ENCODE data around the gene CKB.
"Not testable (repeated sequence)": the region's sequence is repeated elsewhere in the genome, so short reads cannot be mapped to it uniquely, and the experiment has no call there.

Gene CKB

DNA sequence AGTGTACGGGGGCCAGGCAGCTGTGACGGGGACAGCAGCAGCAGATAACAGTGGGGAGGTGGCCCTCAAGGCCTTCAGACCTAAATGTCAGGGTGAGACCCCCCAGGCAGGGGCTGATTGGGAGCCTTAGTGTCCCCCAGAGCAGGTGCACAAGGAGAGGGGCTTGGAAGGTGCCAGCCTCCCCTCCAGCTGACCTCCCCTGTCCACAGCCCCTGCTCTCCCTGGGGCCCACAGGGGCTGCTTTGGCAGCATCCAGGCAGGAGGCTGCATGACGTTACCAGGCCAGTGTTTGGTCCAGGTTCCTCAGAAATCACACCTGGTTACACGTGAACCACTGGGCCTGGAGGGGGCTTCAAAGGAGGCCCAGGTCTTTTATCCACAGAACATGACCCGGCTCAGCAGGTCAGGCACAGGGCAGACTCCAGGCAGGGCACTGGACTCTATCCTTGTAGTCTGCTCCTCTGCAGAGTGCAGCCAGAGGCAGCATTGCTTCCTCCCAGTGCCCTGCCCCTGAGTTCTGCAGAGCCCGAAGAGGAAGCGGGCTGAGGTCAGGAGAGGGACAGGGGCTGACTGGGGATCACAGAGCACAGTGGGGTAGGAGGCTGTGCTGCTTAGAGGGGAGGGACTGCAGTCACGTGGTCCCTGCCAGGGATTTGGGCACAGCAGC is 3.8 kb upstream of the CKB start:
- no peak for DNase-seq (ENCODE audit: low spot score)

DNA sequence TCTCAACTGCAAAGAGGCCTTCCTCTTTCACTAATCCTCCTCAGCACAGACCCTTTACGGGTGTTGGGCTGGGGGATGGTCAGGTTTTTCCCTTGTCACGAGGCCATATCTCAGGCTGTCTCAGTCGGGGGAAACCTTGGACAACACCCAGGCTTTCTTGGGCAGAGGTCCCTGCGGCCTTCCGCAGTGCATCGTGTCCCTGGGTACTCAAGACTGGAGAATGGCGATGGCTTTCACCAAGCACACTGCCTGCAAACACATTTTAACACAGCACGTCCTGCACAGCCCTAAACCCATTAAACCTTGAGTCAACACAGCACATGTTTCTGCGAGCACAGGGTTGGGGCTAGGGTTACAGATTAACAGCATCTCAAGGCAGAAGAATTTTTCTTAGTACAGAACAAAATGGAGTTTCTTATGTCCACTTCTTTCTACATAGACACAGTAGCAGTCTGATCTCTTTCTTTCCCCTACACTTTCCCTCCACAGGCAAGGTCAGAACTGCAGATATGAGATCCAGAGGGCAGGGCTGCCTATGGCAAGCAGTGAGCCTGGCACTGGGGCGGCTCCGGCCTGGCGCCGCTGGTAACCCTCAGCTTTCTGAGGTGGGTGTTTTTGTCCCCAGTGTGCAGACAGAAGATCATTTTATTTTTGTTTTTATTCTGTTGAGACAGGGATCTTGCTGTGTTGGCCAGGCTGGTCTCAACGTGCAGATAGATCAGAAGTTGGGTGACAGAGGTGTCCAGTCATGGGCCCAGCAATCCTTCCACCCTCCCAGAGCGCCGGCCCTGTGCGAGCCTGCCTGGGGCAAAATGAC is 3.0 kb upstream of the CKB start:
- not testable (repeated sequence) for DNase-seq (ENCODE audit: low spot score)

DNA sequence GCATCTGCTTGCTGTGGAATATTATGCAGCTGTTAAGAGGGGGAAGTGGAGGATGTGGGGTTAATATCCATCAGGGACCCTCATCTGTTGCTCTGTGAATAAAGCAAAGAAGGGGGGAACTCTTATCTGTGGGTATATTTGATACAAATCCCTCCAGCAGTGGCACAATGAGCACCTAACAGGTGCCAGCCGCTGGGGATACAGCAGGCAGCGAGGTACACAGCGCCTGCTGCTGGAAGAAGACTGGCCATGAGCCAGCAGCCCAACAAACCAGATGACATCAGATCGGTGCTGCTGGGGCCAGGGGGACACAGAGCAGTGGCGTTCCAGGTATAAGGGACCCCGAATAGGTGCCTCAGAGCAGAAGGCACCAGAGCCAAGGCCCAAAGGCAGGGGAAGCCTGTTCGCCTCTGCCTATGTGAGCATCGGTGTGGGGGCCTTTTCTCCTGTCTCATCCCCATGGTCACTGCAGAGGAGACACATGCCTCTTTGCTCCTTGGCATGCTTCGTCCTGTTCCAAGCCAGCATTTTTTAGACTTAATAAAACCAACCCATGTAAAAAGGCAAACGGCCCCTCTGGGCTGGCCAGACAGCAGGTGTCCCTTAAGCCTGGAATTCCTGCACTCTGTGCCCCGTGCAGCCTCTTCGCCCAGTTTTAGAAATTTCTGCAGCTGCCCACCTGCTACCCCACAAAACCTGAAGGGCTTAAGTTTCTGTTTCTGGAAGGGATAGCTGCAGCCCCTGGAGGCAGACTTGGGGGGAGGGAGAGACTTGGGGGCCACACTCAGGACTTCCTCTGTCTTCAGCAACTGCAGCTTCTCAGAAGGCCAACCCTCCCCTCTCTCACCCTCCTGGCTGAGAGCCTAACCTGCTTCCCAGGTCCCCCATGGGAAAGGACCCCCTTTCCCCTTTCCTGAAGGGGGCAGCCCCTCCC is 1.6 kb upstream of the CKB start:
- DNase-seq (ENCODE audit: low spot score), result no peak

DNA sequence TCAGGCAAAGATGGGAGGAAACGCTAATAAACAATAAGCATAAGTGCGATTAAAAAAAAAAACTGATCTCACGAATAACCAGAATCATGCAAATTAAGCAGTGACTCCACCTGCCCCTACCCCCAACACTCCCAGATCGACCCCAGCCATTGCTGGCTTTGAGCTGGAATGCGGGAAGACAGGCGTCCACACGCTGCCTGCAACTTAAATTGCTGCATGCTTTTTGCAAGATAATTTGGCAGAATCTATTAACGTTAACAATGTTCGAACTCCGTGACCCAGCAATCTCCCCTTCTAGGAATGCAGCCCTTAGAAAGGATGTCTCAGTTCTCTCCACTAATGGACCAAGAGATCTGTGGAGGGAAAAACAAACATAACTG is 935 bp upstream of the CKB start:
- no peak for DNase-seq (ENCODE audit: low spot score)

DNA sequence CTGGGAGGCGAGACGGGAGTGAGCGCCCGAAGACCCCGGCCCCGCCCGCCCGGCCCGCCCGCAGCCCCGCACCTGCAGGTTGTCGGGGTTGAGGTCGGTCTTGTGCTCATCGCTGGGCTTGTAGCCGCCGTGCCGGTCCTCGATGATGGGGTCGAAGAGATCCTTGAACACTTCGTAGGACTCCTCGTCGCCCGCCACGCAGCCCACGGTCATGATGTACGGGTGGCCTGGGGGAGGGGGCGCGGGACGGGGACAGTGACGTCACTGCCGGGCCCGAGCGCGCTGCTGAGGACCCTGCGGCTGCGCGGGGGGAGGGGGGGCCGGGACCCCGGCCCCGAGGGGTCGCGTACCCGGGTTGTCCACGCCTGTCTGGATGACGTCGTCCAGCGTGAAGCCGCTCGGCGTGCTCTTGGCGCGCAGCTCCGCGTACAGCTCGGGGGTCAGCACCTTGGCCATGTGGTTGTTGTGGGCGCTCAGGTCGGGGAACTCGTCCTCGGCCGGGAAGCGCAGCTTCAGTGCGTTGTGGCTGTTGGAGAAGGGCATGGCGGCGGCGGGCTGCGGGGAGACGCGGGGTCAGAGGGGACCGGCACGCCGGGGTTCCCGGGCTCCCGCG is 573 bp downstream of the CKB start:
- DNase-seq (ENCODE audit: low spot score), result no peak

DNA sequence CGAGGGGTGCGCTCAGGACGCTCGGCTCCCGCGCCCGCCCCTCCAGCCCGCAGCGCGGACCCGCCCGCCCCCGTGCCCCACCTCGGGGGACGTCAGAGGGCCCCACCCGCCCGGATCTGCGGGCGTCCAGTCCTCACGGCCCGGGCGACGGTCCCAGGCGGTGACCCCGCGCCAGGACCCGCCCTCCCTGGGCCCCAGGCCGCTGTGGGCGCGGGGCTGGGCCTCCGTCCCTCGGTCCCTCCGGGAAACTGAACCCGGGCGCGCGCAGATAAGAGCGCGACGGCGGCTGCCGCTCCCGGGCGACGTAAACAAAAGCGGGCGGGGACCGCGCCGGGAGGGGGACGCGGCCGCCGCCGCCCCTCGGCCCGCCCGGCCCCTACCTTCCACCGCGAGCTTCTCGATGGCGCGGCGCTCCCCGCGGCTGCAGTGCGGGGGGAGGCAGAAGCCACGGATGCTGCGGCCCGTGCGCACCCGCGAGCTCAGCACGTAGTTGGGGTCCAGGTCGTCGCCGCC is 1.1 kb downstream of the CKB start:
- DNase-seq (ENCODE audit: low spot score), result no peak

DNA sequence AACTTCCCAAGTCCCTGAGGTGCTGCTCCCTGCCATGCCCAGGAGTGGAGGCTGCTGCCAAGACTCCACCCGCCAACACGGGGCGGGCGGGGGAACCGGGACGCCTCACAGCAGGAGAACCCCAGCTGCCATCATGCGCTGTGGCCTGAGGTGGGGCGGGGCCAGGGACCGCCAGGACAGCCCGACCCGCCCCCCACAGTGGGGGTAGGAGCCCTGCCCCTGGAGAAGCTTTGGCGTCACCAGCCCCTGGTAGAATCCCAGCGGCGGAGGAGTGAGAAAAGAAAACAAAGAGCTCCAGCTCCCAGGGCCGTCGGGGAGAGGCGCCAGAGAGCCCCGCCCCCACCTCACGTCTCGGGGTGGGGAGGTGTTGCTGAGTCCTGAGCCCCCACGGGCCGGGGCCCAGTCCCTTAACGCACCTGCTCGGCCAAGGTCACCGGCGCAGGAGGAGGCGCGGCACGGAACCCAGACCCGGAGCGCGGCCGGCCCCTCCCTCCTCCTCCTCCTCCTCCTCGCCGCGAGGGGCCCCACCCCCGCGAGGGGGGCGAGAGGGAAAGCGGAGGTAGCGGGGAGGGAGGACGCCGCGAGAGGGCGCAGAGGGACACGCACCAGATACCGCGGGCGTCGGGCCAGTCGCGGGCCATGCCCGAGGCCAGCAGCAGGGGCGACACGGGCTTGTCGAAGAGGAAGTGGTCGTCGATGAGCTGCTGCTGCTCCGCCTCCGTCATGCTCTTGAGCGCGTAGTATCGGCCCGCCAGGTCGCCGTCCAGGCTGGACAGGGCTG is 1.8 kb downstream of the CKB start:
- peak; percentile 87 for DNase-seq (ENCODE audit: low spot score)

DNA sequence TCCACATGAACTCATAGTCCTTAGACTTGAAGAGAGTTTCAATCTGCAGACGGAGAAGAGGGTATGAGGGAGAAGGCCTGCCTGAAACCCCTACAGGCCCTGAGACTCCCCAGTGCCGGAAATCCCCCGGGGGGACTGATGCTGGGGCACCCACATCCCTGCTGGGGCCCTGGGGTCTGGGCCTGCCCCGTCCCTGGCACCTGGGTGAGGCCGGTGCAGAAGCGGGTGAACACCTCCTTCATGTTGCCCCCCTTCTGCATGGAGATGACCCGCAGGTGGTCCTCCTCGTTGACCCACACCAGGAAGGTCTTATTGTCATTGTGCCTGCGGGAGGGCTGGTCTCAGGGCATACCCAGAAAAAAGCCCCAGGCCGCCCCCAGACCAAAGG is 2.4 kb downstream of the CKB start:
- DNase-seq (ENCODE audit: low spot score), result no peak

DNA sequence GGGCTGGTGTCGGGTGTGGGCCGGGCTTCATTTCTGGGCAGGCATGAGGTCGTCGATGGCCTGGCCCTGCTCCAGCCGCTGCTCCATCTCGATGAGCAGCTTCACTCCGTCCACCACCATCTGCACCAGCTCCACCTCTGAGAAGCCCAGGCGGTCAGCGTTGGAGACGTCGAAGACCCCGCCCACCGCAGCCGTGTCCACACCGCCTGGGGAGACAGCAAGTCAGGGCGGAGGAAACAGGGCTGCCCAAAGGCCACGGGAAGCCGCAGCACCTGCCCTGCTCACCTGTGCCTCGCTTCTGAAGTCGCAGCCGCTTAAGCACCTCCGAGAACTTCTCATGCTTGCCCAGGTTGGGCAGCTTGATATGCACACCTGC is 2.8 kb downstream of the CKB start:
- no peak for DNase-seq (ENCODE audit: low spot score)

DNA sequence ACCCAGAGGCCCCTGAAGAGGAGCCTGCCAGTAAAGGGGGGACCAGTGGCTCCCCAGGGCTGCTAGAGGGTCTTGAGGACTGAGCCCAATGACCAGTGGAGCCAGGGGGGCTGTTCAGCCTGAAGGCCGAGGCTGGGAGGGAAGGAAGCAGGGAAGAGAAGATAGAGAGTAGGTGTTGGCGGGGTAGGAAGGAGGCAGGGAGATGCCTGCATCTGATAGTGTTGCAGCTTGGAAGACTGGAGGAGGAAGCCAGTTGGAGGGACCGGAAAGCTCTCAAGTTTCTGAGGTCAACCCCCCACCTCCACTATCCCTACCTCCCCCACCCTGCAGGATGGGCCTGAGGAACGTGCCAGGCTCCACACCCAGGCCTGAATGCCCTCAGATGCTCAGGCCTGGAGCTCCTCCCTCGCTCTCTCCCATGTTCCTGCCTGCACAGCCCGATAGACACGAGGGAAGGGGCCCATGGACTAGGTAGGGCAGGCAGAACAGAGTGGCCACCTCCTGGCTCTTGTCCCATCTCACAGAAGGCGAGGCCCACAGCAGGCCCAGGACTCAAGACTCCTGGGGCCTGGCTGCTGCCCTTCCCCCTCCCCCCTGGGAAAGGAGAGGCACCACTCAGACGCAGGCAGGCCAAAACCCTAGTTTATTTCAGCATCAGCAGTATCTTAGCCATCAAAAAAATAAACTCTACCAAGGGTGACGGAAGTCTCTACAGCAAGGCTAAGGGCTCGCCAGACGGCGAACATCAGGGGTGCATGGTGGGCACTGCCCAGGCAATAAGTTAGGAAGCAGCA is 3.4 kb downstream of the CKB start:
- DNase-seq (ENCODE audit: low spot score), result no peak

DNA sequence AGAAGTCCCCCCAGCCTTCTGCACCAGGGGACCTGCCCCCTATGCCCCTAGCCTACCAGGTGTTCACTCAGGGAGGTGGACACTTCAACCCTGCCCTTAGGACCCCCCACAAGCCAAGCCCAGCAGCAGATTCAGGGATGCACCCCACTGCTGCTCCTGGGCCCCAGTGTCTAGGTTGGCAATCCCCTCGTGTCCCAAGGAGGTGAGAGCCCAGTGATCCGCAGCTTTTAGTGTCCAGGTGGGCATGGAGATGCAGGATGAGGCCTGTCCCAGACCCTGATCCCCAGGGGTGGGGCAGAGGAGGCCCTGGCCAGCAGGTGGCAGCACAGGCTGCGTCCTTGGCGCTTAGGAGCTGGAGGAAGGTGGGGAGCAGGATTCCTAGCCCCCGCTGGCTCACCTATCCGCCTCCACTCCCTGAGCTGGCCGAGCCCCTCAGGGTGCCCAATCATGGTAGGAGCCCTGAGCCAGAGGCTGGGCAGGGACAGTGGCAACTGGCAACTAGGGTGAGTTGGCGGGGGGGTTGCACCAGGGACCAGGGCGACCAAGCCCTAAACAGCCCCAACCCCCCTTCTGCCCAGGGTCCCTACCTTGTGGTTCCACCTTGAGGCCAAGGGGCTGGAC is 4.1 kb downstream of the CKB start:
- DNase-seq (ENCODE audit: low spot score), result peak; percentile 84

DNA sequence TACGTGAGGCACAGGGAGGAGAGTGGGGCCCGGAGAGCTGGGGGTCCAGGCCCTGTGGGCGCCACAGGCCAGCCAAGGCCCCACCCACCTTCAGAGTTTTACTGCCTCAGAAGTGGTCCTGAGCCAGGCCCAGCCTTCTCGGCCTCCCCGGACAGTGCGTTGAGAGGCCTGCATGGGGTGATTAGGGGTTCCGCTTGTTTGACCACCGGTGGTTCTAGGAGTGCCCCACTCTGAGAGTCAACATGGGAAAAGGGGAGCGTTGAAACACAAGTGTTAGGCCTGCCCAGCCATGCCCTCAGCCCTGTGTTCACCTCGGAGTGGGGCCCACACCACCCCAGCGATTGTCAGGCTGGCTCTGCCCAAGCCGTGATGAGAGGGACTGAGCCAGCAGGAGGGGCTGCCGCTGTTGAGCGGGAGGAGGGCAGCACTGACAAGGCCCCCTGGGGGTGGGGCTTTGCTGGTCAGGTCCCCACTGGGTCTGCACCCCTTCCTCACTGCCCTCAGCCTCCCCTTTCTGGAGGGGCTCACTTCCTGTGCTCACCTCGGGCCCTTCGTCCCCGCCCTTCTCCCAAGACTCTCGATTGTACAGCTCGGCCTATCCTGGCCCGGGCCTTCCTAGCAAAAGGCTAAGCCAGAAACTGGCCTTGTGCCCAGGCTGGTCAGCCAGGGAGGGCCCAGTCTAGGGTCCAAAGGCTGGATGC is 4.8 kb downstream of the CKB start:
- peak; percentile 43 for DNase-seq (ENCODE audit: low spot score)

DNA sequence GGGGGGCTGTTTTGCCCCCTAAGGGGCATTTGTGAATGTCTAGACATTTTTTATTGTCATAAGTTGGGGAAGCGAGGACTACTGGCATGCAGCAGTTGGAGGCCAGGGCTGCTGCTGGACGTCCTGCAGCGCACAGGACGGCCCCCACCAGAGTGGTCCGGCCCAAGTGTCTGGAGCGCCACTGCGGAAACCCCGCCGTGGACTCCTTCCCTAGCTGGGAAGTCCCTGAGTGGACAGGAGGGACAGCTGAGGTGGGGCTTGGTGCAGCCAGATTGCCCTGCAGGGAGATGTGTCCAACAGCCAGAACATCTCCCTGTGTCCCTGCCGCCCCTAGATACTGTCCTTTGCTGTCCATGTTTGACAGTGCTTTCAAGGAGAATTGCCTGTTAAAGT is 5.5 kb downstream of the CKB start:
- DNase-seq (ENCODE audit: low spot score), result no peak

DNA sequence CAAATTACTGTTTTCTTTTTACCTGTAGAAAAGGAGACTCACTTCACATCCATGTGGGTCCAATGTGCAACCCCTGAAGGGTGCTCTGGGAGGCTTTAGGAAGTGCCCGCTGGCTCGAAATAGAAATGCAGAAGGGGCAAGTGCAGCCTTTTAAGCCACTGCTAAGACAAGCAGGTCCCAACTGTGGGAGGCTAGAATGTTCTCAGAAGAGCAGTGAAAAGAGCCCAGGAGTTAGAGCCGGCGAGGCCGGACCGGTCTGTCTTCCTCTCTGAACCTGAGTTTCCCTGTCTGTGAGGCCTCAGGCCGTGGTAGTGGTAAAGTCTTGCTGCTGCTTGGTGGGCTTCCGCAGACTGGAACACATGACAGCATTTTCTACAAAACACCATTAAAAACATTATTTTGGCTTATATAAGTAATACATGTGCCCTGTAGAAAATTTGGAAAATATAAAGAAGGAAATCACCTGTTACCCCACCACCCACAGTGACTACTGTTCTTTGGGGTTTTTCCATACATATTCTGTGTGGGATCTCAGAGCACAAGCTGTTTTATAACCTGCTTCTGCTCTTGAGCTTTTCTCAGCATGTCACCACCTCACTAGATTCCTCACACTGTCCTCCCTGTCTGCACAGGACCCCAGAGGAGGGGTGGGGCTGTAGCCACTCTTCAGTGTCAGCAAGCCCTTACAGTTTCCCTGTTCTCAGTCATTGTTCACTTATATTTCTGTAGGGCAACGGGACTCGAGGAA is 6.0 kb downstream of the CKB start:
- no peak for DNase-seq (ENCODE audit: low spot score)

DNA sequence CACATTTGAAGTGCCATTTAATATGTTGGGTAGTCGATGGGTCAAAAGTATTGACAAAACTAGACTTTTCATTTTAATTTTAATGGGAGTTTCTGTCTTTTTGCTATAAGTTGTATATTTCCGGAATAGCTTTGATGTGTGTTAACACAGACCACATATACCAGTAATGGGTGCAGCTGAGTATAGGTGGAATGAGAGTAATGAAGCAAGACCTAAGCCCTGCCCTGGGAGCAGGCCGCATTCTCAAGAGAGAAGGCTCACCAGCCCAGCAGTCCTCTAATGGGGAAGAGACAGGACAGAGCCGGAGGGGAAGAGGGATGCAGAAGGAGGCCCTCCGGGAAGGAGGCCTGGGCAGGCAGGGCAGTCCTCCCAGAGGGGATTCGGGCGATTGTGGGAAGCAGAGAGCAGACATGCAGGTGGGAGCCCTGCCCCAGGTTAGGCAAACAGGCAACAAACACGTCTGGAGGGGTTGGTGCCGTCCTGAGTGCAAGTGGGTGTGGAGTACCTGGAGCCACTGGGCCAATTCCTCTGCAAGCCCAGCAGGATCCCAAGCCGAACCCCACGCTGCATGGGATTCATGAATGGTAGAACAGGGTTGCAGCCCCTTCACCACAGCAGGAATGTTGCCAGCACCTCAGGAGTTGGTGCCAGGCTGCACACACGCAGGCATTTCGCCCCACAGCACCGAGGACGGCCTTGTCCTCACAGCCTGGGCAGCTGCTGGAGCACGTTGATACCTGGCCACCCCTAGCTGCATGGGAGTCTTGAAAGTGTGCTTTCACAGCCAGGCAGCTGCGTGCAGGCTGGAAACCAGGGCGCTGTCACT is 7.8 kb downstream of the CKB start:
- DNase-seq (ENCODE audit: low spot score), result no peak

DNA sequence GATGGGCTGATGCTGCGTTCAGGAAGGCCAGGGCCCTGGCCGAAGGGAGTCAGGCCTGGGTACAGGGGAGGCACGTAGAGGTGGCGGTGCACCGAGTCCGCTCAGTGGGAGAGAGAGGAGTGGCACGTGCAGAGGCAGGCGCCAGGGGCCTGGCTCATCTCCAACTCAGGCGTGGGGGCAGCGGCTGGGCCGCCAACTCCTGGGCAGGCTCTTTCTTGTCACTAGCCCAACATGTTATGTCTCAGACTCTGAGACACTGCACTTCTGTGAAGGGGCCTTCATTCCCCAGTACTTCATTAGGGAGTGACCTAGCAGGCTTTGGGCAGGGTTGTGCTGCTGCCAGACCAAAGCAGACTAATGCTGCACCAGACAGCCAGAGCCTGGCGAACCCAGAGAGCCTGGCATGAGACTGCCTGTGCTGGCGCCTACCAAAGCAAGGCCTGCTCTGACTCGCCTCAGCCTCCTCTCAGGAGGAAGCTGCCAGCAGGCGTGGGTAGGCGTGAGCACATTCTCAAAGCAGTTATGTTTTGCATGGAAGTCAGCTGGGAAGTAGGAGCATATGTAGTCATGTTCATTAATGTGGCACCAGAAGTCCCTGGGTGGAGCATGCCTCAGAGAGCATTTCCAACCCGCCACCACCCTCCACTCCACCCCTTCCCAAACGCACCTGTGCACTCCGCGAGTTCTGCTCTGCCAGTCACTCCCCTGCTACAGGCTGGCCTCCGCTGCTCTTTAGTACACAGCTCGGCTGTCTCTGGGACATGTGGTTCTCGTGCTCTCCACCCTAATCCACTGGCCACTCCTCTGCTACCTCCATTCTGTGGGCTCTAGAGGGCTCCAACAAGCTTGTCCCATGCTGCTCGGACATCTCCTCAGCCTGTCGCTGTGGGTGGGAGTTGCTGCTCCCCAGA is 9.7 kb downstream of the CKB start:
- DNase-seq (ENCODE audit: low spot score), result peak; percentile 93

DNA sequence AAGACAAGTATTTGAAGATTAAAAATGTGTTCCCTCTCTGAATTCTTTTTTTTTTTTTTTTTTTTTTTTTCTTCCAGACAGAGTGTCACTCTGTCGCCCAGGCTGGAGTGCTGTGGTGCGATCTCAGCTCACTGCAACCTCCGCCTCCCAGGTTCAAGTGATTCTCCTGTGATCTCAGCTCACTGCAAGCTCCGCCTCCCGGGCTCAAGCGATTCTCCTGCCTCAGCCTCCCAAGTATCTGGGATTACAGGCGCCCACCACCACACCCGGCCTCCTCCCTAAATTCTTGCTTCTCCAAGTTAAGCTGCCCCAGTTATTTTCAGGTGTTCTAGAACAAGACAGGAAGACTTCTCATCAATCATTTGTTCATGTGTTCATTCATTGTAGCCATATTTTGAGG is 10.4 kb downstream of the CKB start:
- not testable (repeated sequence) for DNase-seq (ENCODE audit: low spot score)
